Measurements from ENCODE around the gene PITPNM3. TPM values are rescaled to one million over a fixed set of nuclear protein-coding genes. Genes with fewer than 3 reads are reported as not detected.
A peak's percentile ranks its signal among the peaks of the same experiment; 100 is the strongest.

PITPNM3 gene
- total and polyA plus RNA-seq, 2 donors (not counting 1 experiment from before 2014, with no cell fraction given): 0.99 to 1.1 TPM

DNA sequence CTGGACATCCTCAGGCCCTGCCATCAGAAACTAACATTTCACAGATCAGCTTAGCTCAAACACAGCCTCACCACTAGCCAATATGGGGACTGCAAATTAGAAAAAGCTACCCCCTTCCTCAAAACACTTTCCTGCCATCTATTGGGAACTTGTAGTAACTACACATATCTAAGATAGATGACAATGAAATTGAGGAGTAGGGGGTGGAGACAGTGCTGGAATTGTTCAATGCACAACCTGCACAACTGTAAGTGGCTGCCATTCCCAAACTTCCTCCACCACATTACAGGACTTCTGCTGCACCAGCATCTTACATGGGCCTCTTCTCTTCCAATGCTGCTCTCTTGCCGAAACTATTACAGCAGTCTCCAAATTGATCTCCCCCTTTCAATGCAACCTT lies 143.3 kb downstream of the PITPNM3 start:
- peak; percentile 42 to 65 for DNase-seq (ENCODE audit: low read depth in 2 of 2)
- H3K27me3 ChIP-seq (ENCODE audit: control insufficient read depth, insufficient read depth, low read length): no peaks in the 10 kb centered on the region

DNA sequence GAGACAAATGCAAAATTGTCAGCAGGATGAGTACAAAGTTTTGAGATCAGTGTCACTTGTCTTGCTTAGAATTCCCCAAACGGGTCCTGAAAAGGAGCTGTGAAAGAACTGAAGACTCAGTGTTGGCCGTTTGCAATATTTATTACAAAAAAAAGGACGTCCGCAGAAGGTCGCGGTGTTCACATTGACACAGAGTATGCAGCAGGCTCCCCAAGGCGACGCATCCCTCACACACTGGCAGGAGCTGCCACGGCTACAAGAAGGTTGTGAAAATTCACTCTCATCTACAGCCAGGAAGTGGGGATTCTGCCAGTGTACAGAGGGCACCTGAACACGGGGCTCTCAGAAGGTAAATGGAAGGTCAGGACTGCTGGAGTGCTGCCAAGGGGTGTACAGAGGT lies 147.6 kb downstream of the PITPNM3 start:
- Histone ChIP-seq H3K79me2 (ENCODE audit: control insufficient read depth, insufficient read depth, low read length) (no peaks in the 10 kb centered on the region), H3K27me3 (ENCODE audit: control insufficient read depth, insufficient read depth, low read length) (no peaks in the 10 kb centered on the region), H3K4me2 (ENCODE audit: extremely low read depth, insufficient read depth, low read length) (no peak overlapping the region), H3K9ac (ENCODE audit: insufficient read depth, low read length) (no peak overlapping the region), H3K4me3 (replicated peaks in 1 of 4; ENCODE audit: control extremely low read depth in 1 of 4, insufficient read depth in 1 of 4, low read depth in 3 of 4, low read length in 4 of 4) (no peak overlapping the region), H3K9me3 (ENCODE audit: control insufficient read depth, insufficient read depth, low read depth, low read length) (no peaks in the 10 kb centered on the region), H2AFZ (ENCODE audit: low read length) (no peak overlapping the region), H3K36me3 (ENCODE audit: control insufficient read depth, insufficient read depth, low read length) (no peaks in the 10 kb centered on the region), H3K27ac (ENCODE audit: insufficient read depth, low read length) (no peak overlapping the region), H4K20me1 (ENCODE audit: control insufficient read depth, extremely low read depth, insufficient read depth, low read length) (no peaks in the 10 kb centered on the region), H3K4me1 (ENCODE audit: control insufficient read depth, extremely low read depth, insufficient read depth, low read length) (no peaks in the 10 kb centered on the region)
- TF ChIP-seq, protein P1, sequence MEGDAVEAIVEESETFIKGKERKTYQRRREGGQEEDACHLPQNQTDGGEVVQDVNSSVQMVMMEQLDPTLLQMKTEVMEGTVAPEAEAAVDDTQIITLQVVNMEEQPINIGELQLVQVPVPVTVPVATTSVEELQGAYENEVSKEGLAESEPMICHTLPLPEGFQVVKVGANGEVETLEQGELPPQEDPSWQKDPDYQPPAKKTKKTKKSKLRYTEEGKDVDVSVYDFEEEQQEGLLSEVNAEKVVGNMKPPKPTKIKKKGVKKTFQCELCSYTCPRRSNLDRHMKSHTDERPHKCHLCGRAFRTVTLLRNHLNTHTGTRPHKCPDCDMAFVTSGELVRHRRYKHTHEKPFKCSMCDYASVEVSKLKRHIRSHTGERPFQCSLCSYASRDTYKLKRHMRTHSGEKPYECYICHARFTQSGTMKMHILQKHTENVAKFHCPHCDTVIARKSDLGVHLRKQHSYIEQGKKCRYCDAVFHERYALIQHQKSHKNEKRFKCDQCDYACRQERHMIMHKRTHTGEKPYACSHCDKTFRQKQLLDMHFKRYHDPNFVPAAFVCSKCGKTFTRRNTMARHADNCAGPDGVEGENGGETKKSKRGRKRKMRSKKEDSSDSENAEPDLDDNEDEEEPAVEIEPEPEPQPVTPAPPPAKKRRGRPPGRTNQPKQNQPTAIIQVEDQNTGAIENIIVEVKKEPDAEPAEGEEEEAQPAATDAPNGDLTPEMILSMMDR (conservative IDR thresholded peaks at IDR 0.05 in 1 of 2, IDR thresholded peaks at IDR 0.05 in 1 of 2; ENCODE audit: low read depth in 1 of 2, low read length in 2 of 2): no peak
- TF ChIP-seq EZH2 (IDR thresholded peaks at IDR 0.05; ENCODE audit: low read length, missing control alignments): no peak
- DNase-seq (ENCODE audit: low read depth in 2 of 2): no peak

More for the DNA sequence above, 143.3 kb downstream of the PITPNM3 start:
- H3K36me3 ChIP-seq (ENCODE audit: control insufficient read depth, insufficient read depth, low read length): no peaks in the 10 kb centered on the region
- no peaks in the 10 kb centered on the region for H3K79me2 ChIP-seq (ENCODE audit: control insufficient read depth, insufficient read depth, low read length)
- H4K20me1 ChIP-seq (ENCODE audit: control insufficient read depth, extremely low read depth, insufficient read depth, low read length): no peaks in the 10 kb centered on the region
- no peak for TF ChIP-seq EZH2 (IDR thresholded peaks at IDR 0.05; ENCODE audit: low read length, missing control alignments)
- TF ChIP-seq, protein P1 (conservative IDR thresholded peaks at IDR 0.05 in 1 of 2, IDR thresholded peaks at IDR 0.05 in 1 of 2; ENCODE audit: low read depth in 1 of 2, low read length in 2 of 2): peak; percentile 44 to 55
- no peak overlapping the region for H3K4me3 ChIP-seq (replicated peaks in 1 of 4; ENCODE audit: control extremely low read depth in 1 of 4, insufficient read depth in 1 of 4, low read depth in 3 of 4, low read length in 4 of 4)
- no peak overlapping the region for H3K9ac ChIP-seq (ENCODE audit: insufficient read depth, low read length)
- H3K4me1 ChIP-seq (ENCODE audit: control insufficient read depth, extremely low read depth, insufficient read depth, low read length): no peaks in the 10 kb centered on the region
- H3K27ac ChIP-seq (ENCODE audit: insufficient read depth, low read length): no peak overlapping the region
- no peak overlapping the region for H2AFZ ChIP-seq (ENCODE audit: low read length)
- H3K4me2 ChIP-seq (ENCODE audit: extremely low read depth, insufficient read depth, low read length): no peak overlapping the region
- H3K9me3 ChIP-seq (ENCODE audit: control insufficient read depth, insufficient read depth, low read depth, low read length): no peaks in the 10 kb centered on the region

DNA sequence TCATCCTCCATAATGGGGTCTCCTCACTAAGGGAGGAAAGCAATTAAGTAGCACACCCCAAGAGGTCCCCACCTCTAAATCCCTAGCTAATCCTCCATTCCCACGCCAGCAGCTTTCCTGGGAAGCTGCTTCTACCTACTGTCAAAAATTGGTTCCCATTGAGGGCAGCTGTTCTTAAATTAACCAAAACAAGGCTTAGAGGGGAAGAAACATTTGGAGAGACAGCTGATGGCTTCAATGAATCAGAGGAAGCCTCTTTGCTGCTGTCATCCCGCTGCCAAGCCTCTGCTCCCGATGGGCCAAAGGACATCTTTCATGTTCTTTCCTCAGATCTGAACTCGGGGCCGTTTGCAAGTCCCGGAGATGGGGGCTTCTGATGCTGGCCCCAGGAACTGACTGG lies 148.1 kb downstream of the PITPNM3 start:
- no peak for DNase-seq (ENCODE audit: low read depth in 2 of 2)
- Histone ChIP-seq H3K27me3 (ENCODE audit: control insufficient read depth, insufficient read depth, low read length) (no peaks in the 10 kb centered on the region), H3K79me2 (ENCODE audit: control insufficient read depth, insufficient read depth, low read length) (no peaks in the 10 kb centered on the region), H3K4me3 (replicated peaks in 1 of 4; ENCODE audit: control extremely low read depth in 1 of 4, insufficient read depth in 1 of 4, low read depth in 3 of 4, low read length in 4 of 4) (no peak overlapping the region), H4K20me1 (ENCODE audit: control insufficient read depth, extremely low read depth, insufficient read depth, low read length) (no peaks in the 10 kb centered on the region), H3K27ac (ENCODE audit: insufficient read depth, low read length) (no peak overlapping the region), H3K4me1 (ENCODE audit: control insufficient read depth, extremely low read depth, insufficient read depth, low read length) (no peaks in the 10 kb centered on the region), H3K9me3 (ENCODE audit: control insufficient read depth, insufficient read depth, low read depth, low read length) (no peaks in the 10 kb centered on the region), H3K36me3 (ENCODE audit: control insufficient read depth, insufficient read depth, low read length) (no peaks in the 10 kb centered on the region), H3K4me2 (ENCODE audit: extremely low read depth, insufficient read depth, low read length) (no peak overlapping the region), H3K9ac (ENCODE audit: insufficient read depth, low read length) (no peak overlapping the region), H2AFZ (ENCODE audit: low read length) (no peak overlapping the region)
- no peak for TF ChIP-seq EZH2 (IDR thresholded peaks at IDR 0.05; ENCODE audit: low read length, missing control alignments)
- TF ChIP-seq, protein P1 (conservative IDR thresholded peaks at IDR 0.05 in 1 of 2, IDR thresholded peaks at IDR 0.05 in 1 of 2; ENCODE audit: low read depth in 1 of 2, low read length in 2 of 2): no peak

Measured in fibroblast of lung (primary cell).